CD4-positive, alpha-beta memory T cell (primary cell): Measurements from ENCODE around the gene MRPS30. TPM values are rescaled to one million over a fixed set of nuclear protein-coding genes. Genes with fewer than 3 reads are reported as not detected.
A peak's percentile ranks its signal among the peaks of the same experiment; 100 is the strongest.
"Not testable (repeated sequence)": the region's sequence is repeated elsewhere in the genome, so short reads cannot be mapped to it uniquely, and the experiment has no call there.

Source experiments
- CTCF ChIA-PET: fragments of 350-600 bp; sonication (Branson Sonifier 250); formaldehyde crosslinking; loops from one replicate; lab custom pipeline; 2021; ENCODE audit warnings: inconsistent platforms; ENCODE audit not compliant: partially characterized antibody; lab: Charles Lee
- POLR2A ChIA-PET: fragments of 350-600 bp; sonication (Branson Sonifier 250); formaldehyde crosslinking; loops from one replicate; lab custom pipeline; 2021; ENCODE audit not compliant: partially characterized antibody; lab: Charles Lee
- DNase-seq, 5 donors: peaks; one replicate each; pipeline versions ENCODE4 v3.0.0 to v3.0.0-alpha.2; 2020 to 2022; ENCODE audit warnings: mixed read lengths in 1 of 5
- H3K27ac ChIP-seq: one replicate; pipeline ENCODE4 v1.7.0; 2013; ENCODE audit warnings: low read depth, low read length
- H3K27me3 ChIP-seq: 2 replicates; pipeline ENCODE4 v1.7.0; 2013; ENCODE audit warnings: mild to moderate bottlenecking, low read length, moderate library complexity; ENCODE audit not compliant: insufficient read depth
- H3K36me3 ChIP-seq: 2 replicates; pipeline ENCODE4 v1.7.0; 2013; ENCODE audit warnings: mild to moderate bottlenecking, low read length, moderate library complexity; ENCODE audit not compliant: insufficient read depth
- H3K4me1 ChIP-seq: 2 replicates; pipeline ENCODE4 v1.7.0; 2013; ENCODE audit warnings: mild to moderate bottlenecking, low read length, moderate library complexity; ENCODE audit not compliant: insufficient read depth
- H3K4me3 ChIP-seq, 2 donors: one replicate each; pipeline ENCODE4 v1.7.0; 2013; ENCODE audit warnings: low read length in 2 of 2, mild to moderate bottlenecking in 1 of 2
- H3K9me3 ChIP-seq, 2 donors: one replicate each; pipeline ENCODE4 v1.7.0; 2013; ENCODE audit warnings: low read length in 2 of 2, control low read depth in 1 of 2; ENCODE audit not compliant: control insufficient read depth in 1 of 2
- H3K27ac Mint-ChIP-seq, 7 donors: one replicate each; pipeline ENCODE4 v1.8.0; 2020 to 2021; ENCODE audit warnings: mixed read lengths in 7 of 7, mild to moderate bottlenecking in 6 of 7, inconsistent platforms in 3 of 7, moderate library complexity in 3 of 7
- H3K27me3 Mint-ChIP-seq, 2 donors: one replicate each; pipeline ENCODE4 v1.8.0; 2020 to 2021; ENCODE audit warnings: mixed read lengths in 2 of 2
- H3K36me3 Mint-ChIP-seq, 2 donors: one replicate each; pipeline ENCODE4 v1.8.0; 2020 to 2021; ENCODE audit warnings: mixed read lengths in 2 of 2, inconsistent platforms in 1 of 2, mild to moderate bottlenecking in 1 of 2
- H3K4me1 Mint-ChIP-seq, 4 donors: one replicate each; pipeline ENCODE4 v1.8.0; 2020 to 2021; ENCODE audit warnings: mixed read lengths in 4 of 4, mild to moderate bottlenecking in 1 of 4
- H3K4me3 Mint-ChIP-seq, 8 donors: one replicate each; pipeline ENCODE4 v1.8.0; 2020 to 2021; ENCODE audit warnings: mixed read lengths in 8 of 8, mild to moderate bottlenecking in 7 of 8, moderate library complexity in 6 of 8, inconsistent platforms in 3 of 8
- H3K9me3 Mint-ChIP-seq, 8 donors: one replicate each; pipeline ENCODE4 v1.8.0; 2020 to 2021; ENCODE audit warnings: mixed read lengths in 8 of 8, mild to moderate bottlenecking in 5 of 8, inconsistent platforms in 3 of 8, moderate library complexity in 1 of 8
- intact Hi-C: fragments of 100-400 bp; cut with micrococcal nuclease; formaldehyde crosslinking; loops from one replicate; pipeline ENCODE4 v1.15.1; 2023
- polyA plus RNA-seq, 2 donors: library from polyadenylated mRNA; unstranded; fragments of 300-500 nt; fragmentation: Illumina TruSeq; gene quantifications; one replicate each; pipeline ENCODE4 v1.2.3, GENCODE V29; 2021
- total RNA-seq, 2 experiments: library from RNA; stranded (reverse); gene quantifications; one replicate each; pipeline ENCODE4 v1.2.3, GENCODE V29; 2021

The MRPS30 gene
- total and polyA plus RNA-seq, 4 experiments from 2014 or later: 54.1 to 68.2 (median 61.9) TPM

- H3K9me3 ChIP-seq: no peaks in the 10 kb centered on the region
- no peaks in the 10 kb centered on the region for H3K27me3 ChIP-seq
- intact Hi-C loops: no loop called here
- H3K27ac ChIP-seq: no peak overlapping the region
- H3K4me1 ChIP-seq: peaks cover 18% of the 10 kb centered on the region
- H3K4me3 ChIP-seq: no peak overlapping the region
- ChIA-PET POLR2A (no interaction called here), CTCF (no interaction called here)
- no peaks in the 10 kb centered on the region for H3K9me3 Mint-ChIP-seq
- no peak overlapping the region for H3K4me3 Mint-ChIP-seq
- DNase-seq: no peak
- H3K4me1 Mint-ChIP-seq: peaks cover 16 to 27% (median 21%) of the 10 kb centered on the region in 4 donors
- peaks cover 36% of the 10 kb centered on the region for H3K36me3 ChIP-seq
- H3K36me3 Mint-ChIP-seq: peaks cover 33 to 54% of the 10 kb centered on the region in 2 donors
- no peaks in the 10 kb centered on the region for H3K27me3 Mint-ChIP-seq
- H3K27ac Mint-ChIP-seq: peak overlapping the region in 1 of 7 donors; percentile 4
Measured at GRCh38 chr5:44814761-44815160, 6.0 kb downstream of the MRPS30 start.

GRCh38 chr5:44821164-44821563, 12.4 kb downstream of the MRPS30 start:
- peaks cover 30 to 40% of the 10 kb centered on the region in 2 donors for H3K36me3 Mint-ChIP-seq
- H3K4me3 ChIP-seq: no peak overlapping the region
- H3K4me3 Mint-ChIP-seq: no peak overlapping the region
- no peak overlapping the region for H3K27ac Mint-ChIP-seq
- no peaks in the 10 kb centered on the region for H3K4me1 ChIP-seq
- POLR2A ChIA-PET: interaction anchor here (1.6 kb wide), 1 partner anchor 12 kb away, joined by 3 read pairs; no protein-coding TSS in a partner anchor
- DNase-seq: no peak
- H3K9me3 Mint-ChIP-seq: no peaks in the 10 kb centered on the region
- H3K36me3 ChIP-seq: peaks cover 22% of the 10 kb centered on the region
- no peak overlapping the region for H3K27ac ChIP-seq
- intact Hi-C loops: no loop called here
- no peaks in the 10 kb centered on the region for H3K27me3 ChIP-seq
- peaks cover 3 to 11% (median 6%) of the 10 kb centered on the region in 4 donors for H3K4me1 Mint-ChIP-seq
- CTCF ChIA-PET: no interaction called here
- H3K9me3 ChIP-seq: no peaks in the 10 kb centered on the region
- no peaks in the 10 kb centered on the region for H3K27me3 Mint-ChIP-seq

GRCh38 chr5:44824662-44825061, 15.9 kb downstream of the MRPS30 start:
- Mint-ChIP-seq H3K4me1 (peaks cover 7 to 23% (median 13%) of the 10 kb centered on the region in 4 donors), H3K36me3 (peaks cover 28 to 29% of the 10 kb centered on the region in 2 donors)
- intact Hi-C loops, H3K4me1 ChIP-seq, POLR2A ChIA-PET, H3K27me3 Mint-ChIP-seq, H3K27ac Mint-ChIP-seq, CTCF ChIA-PET, DNase-seq, H3K9me3 ChIP-seq, H3K4me3 ChIP-seq, H3K36me3 ChIP-seq, H3K9me3 Mint-ChIP-seq, H3K27me3 ChIP-seq, H3K4me3 Mint-ChIP-seq, H3K27ac ChIP-seq: not testable (repeated sequence)

GRCh38 chr5:44827681-44828080, 18.9 kb downstream of the MRPS30 start:
- intact Hi-C loops: no loop called here
- Histone ChIP-seq H3K9me3 (no peaks in the 10 kb centered on the region), H3K36me3 (no peaks in the 10 kb centered on the region), H3K4me3 (no peak overlapping the region), H3K4me1 (no peaks in the 10 kb centered on the region), H3K27me3 (no peaks in the 10 kb centered on the region), H3K27ac (no peak overlapping the region)
- ChIA-PET POLR2A (no interaction called here), CTCF (no interaction called here)
- Mint-ChIP-seq H3K4me3 (no peak overlapping the region), H3K9me3 (no peaks in the 10 kb centered on the region), H3K36me3 (peaks cover 7 to 17% of the 10 kb centered on the region in 2 donors), H3K4me1 (peaks cover 0 to 16% (median 9%) of the 10 kb centered on the region in 4 donors), H3K27ac (no peak overlapping the region), H3K27me3 (no peaks in the 10 kb centered on the region)
- DNase-seq: no peak

- no peaks in the 10 kb centered on the region for H3K4me1 ChIP-seq
- H3K27ac Mint-ChIP-seq: no peak overlapping the region
- no peaks in the 10 kb centered on the region for H3K9me3 ChIP-seq
- DNase-seq: no peak
- intact Hi-C loops: no loop called here
- H3K4me3 Mint-ChIP-seq: no peak overlapping the region
- no peak overlapping the region for H3K4me3 ChIP-seq
- peaks cover 6 to 17% of the 10 kb centered on the region in 2 donors for H3K36me3 Mint-ChIP-seq
- H3K9me3 Mint-ChIP-seq: no peaks in the 10 kb centered on the region
- no peak overlapping the region for H3K27ac ChIP-seq
- H3K27me3 ChIP-seq: no peaks in the 10 kb centered on the region
- ChIA-PET POLR2A (no interaction called here), CTCF (no interaction called here)
- no peaks in the 10 kb centered on the region for H3K27me3 Mint-ChIP-seq
- peaks cover 0 to 15% (median 10%) of the 10 kb centered on the region in 4 donors for H3K4me1 Mint-ChIP-seq
- H3K36me3 ChIP-seq: no peaks in the 10 kb centered on the region
Measured at GRCh38 chr5:44828719-44829118, 20.0 kb downstream of the MRPS30 start.

GRCh38 chr5:44830951-44831350, 22.2 kb downstream of the MRPS30 start:
- CTCF ChIA-PET: interaction anchor here (2.0 kb wide), 1 partner anchor 11 kb away, joined by 4 read pairs; no protein-coding TSS in a partner anchor
- H3K27me3 Mint-ChIP-seq: no peaks in the 10 kb centered on the region

GRCh38 chr5:44833249-44833648, 24.5 kb downstream of the MRPS30 start:
- H3K27me3 ChIP-seq: no peaks in the 10 kb centered on the region
- no peak overlapping the region for H3K27ac ChIP-seq
- Mint-ChIP-seq H3K9me3 (peaks cover 0 to 3% (median 1%) of the 10 kb centered on the region in 8 donors), H3K4me3 (no peak overlapping the region), H3K4me1 (peaks cover 0 to 4% (median 2%) of the 10 kb centered on the region in 4 donors), H3K36me3 (peaks cover 6 to 9% of the 10 kb centered on the region in 2 donors), H3K27me3 (no peaks in the 10 kb centered on the region), H3K27ac (no peak overlapping the region)
- H3K9me3 ChIP-seq: no peaks in the 10 kb centered on the region
- intact Hi-C loops: no loop called here
- no peaks in the 10 kb centered on the region for H3K36me3 ChIP-seq
- ChIA-PET POLR2A (no interaction called here), CTCF (no interaction called here)
- H3K4me3 ChIP-seq: no peak overlapping the region
- H3K4me1 ChIP-seq: no peaks in the 10 kb centered on the region
- no peak for DNase-seq

More at GRCh38 chr5:44830951-44831350, 22.2 kb downstream of the MRPS30 start:
- Histone ChIP-seq H3K27ac (no peak overlapping the region), H3K4me1 (no peaks in the 10 kb centered on the region), H3K9me3 (no peaks in the 10 kb centered on the region), H3K27me3 (no peaks in the 10 kb centered on the region), H3K36me3 (no peaks in the 10 kb centered on the region), H3K4me3 (no peak overlapping the region)
- Mint-ChIP-seq H3K27ac (no peak overlapping the region), H3K9me3 (no peaks in the 10 kb centered on the region), H3K4me1 (peaks cover 4 to 15% (median 10%) of the 10 kb centered on the region in 4 donors), H3K4me3 (no peak overlapping the region), H3K36me3 (peaks cover 10 to 14% of the 10 kb centered on the region in 2 donors)
- intact Hi-C loops: no loop called here
- no peak for DNase-seq
- POLR2A ChIA-PET: no interaction called here
